HepG2 (cell line): Measurements from ENCODE around the gene IGDCC3. TPM values are rescaled to one million over a fixed set of nuclear protein-coding genes. Genes with fewer than 3 reads are reported as not detected.

ENCODE experiments used
- ATAC-seq: fragments of 200-7000 bp; cut with Tn5 transposase; 3 replicates; pipeline ENCODE4 v1.9.1; 2020; ENCODE audit warnings: mild to moderate bottlenecking, moderate library complexity
- BruUV-seq: library from RNA; stranded (reverse); fragments of 400-500 nt; replicated peaks from 2 replicates; lab custom pipeline; 2021; lab: Mats Ljungman, UMichigan
- CTCF ChIA-PET: fragments of 300-600 bp; formaldehyde crosslinking; extraction: SDS; loops from one replicate; lab custom pipeline; 2021; ENCODE audit warnings: low total read pairs, inconsistent platforms, low intra/inter-chr PET ratio; lab: Yijun Ruan, JAX
- POLR2A ChIA-PET: fragments of 350-600 bp; sonication (Branson Sonifier 250); formaldehyde crosslinking; loops from one replicate; lab custom pipeline; 2020; ENCODE audit warnings: antibody characterized with exemption, inconsistent platforms; lab: Yijun Ruan, JAX
- DNase-seq: peaks from one replicate; pipeline ENCODE4 v3.0.0-alpha.2; 2015; ENCODE audit warnings: low spot score
- FAIRE-seq: peaks from 3 replicates; lab custom pipeline; 2011; peaks lifted over from hg19 to GRCh38; lab: Jason Lieb, UNC
- H2AFZ ChIP-seq: one replicate; pipeline ENCODE4 v1.6.1; 2011; ENCODE audit warnings: low read length, inconsistent platforms
- H3K27ac ChIP-seq: fragments of 300-600 bp; 3 replicates; pipeline ENCODE4 v1.8.0; 2011; ENCODE audit warnings: mixed run types, mild to moderate bottlenecking, mixed read lengths, low read length, inconsistent platforms; ENCODE audit not compliant: insufficient read depth; ENCODE audit errors: extremely low read length
- H3K27me3 ChIP-seq, 2 experiments: fragments of 200-600 bp in 1 of 2; 2 replicates in 1 of 2; 3 replicates in 1 of 2; pipeline versions ENCODE4 v1.6.0 to v1.8.0; 2011; ENCODE audit warnings: low read length in 2 of 2, mild to moderate bottlenecking in 2 of 2, moderate library complexity in 2 of 2, inconsistent platforms in 1 of 2; ENCODE audit not compliant: insufficient read depth in 2 of 2, control insufficient read depth in 1 of 2
- H3K36me3 ChIP-seq, 2 experiments: fragments of 200-600 bp in 1 of 2; replicated peaks in 1 of 2; 2 replicates in 1 of 2; 3 replicates in 1 of 2; pipeline versions ENCODE4 v1.5.1 to v1.8.0; 2011; ENCODE audit warnings: low read length in 2 of 2, inconsistent platforms in 1 of 2; ENCODE audit not compliant: insufficient read depth in 2 of 2, control insufficient read depth in 1 of 2
- H3K4me1 ChIP-seq: 2 replicates; pipeline ENCODE4 v1.5.1; 2012; ENCODE audit warnings: low read length, inconsistent platforms; ENCODE audit not compliant: insufficient read depth
- H3K4me2 ChIP-seq: 2 replicates; pipeline ENCODE4 v1.6.0; 2011; ENCODE audit warnings: low read depth, low read length, inconsistent platforms
- H3K4me3 ChIP-seq, 3 experiments: fragments of 200-600 bp in 1 of 3; sonication (generic), shearing (Covaris generic) in 1 of 3; replicated peaks in 1 of 3; 2 replicates each; pipeline ENCODE4 v1.5.1; 2011 to 2016; ENCODE audit warnings: low read length in 3 of 3, inconsistent platforms in 2 of 3, low read depth in 2 of 3, mild to moderate bottlenecking in 2 of 3, control low read depth in 1 of 3, mixed read lengths in 1 of 3; ENCODE audit not compliant: insufficient read depth in 1 of 3
- H3K79me2 ChIP-seq: one replicate; pipeline ENCODE4 v1.6.1; 2011; ENCODE audit warnings: low read length, inconsistent platforms; ENCODE audit not compliant: insufficient read depth
- H3K9ac ChIP-seq: 2 replicates; pipeline ENCODE4 v1.6.0; 2011; ENCODE audit warnings: mild to moderate bottlenecking, low read depth, low read length, inconsistent platforms; ENCODE audit not compliant: insufficient read depth
- H3K9me3 ChIP-seq: 2 replicates; pipeline ENCODE4 v1.5.1; 2012; ENCODE audit warnings: mild to moderate bottlenecking, low read length
- H4K20me1 ChIP-seq: 2 replicates; pipeline ENCODE4 v1.6.0; 2011; ENCODE audit warnings: inconsistent platforms, mild to moderate bottlenecking, low read length, moderate library complexity; ENCODE audit not compliant: insufficient read depth
- HOXD1 ChIP-seq: sonication (generic); formaldehyde crosslinking; IDR thresholded peaks from 2 replicates; pipeline ENCODE4 v1.5.0; 2020; ENCODE audit warnings: missing genetic modification reagents
- LBX2 ChIP-seq: sonication (generic); formaldehyde crosslinking; IDR thresholded peaks from 2 replicates; pipeline ENCODE4 v1.5.0; 2020; ENCODE audit warnings: missing genetic modification reagents, mild to moderate bottlenecking, borderline replicate concordance
- MLLT10 ChIP-seq: sonication (generic); formaldehyde crosslinking; IDR thresholded peaks from 2 replicates; pipeline ENCODE4 v1.4.0; 2020; ENCODE audit warnings: missing genetic modification reagents
- SATB2 ChIP-seq: sonication (generic); formaldehyde crosslinking; IDR thresholded peaks from 2 replicates; pipeline ENCODE4 v1.5.0; 2020; ENCODE audit warnings: missing genetic modification reagents
- ZNF296 ChIP-seq: sonication (generic); formaldehyde crosslinking; conservative IDR thresholded peaks from 2 replicates; pipeline ENCODE4 v1.5.0; 2020; ENCODE audit warnings: mild to moderate bottlenecking, missing genetic modification reagents
- ZNF329 ChIP-seq: sonication (generic); formaldehyde crosslinking; IDR thresholded peaks from 2 replicates; pipeline ENCODE4 v1.9.0; 2021; ENCODE audit warnings: low read depth, mild to moderate bottlenecking, missing genetic modification reagents
- ZNF550 ChIP-seq: sonication (generic); formaldehyde crosslinking; IDR thresholded peaks from 2 replicates; pipeline ENCODE4 v1.4.0; 2020; ENCODE audit warnings: mild to moderate bottlenecking, missing genetic modification reagents, borderline replicate concordance
- ZNF782 ChIP-seq: sonication (generic); formaldehyde crosslinking; IDR thresholded peaks from 2 replicates; pipeline ENCODE4 v1.4.0; 2020; ENCODE audit warnings: missing genetic modification reagents, mild to moderate bottlenecking, borderline replicate concordance
- WGBS: methylation state at CpG from one replicate; pipeline ENCODE4 v1.1.6; 2017; ENCODE audit warnings: low lambda C conversion rate; 5-methylcytosine and 5-hydroxymethylcytosine counted together
- in situ Hi-C: cut with HindIII; loops from 2 replicates; pipeline ENCODE4 v1.10.0; 2017; ENCODE audit warnings: low pct_unique_long_range_greater_than_20kb; ENCODE audit not compliant: extremely low pct_ligation_motif_present
- intact Hi-C: fragments of 100-400 bp; cut with micrococcal nuclease; formaldehyde crosslinking; loops from one replicate; pipeline ENCODE4 v1.10.0; 2022; ENCODE audit not compliant: unreplicated experiment
- polyA plus RNA-seq, 8 experiments: library from polyadenylated mRNA; depleted of rRNA in 3 of 8; stranded (reverse) in 7 of 8; unstranded in 1 of 8; fragments of >200 nt; fragmentation: Illumina TruSeq in 4 of 8; extraction: Trizol in 4 of 8; gene quantifications; 2 replicates each; pipeline versions ENCODE4 v1.2.1 to v1.2.3, GENCODE V29; 2011 to 2016; ENCODE audit warnings: low read depth in 4 of 8, missing spikeins in 1 of 8, mixed read lengths in 1 of 8; ENCODE audit not compliant: insufficient read depth in 1 of 8
- total RNA-seq, 5 experiments: library from RNA; depleted of rRNA; stranded (reverse); fragments of >200 nt; fragmentation: Illumina TruSeq; extraction: Trizol; gene quantifications; 2 replicates each; pipeline ENCODE4 v1.2.3, GENCODE V29; 2016; ENCODE audit warnings: low read depth in 1 of 5
- TF ChIP-seq, protein P1 (sequence below): conservative IDR thresholded peaks from 2 replicates; pipeline ENCODE4 v1.6.1; 2018; ENCODE audit warnings: missing genetic modification reagents

IGDCC3 gene
- total and polyA plus RNA-seq, 2 of the 13 experiments (the other 11 are each of a cell fraction or from before 2014, with no cell fraction given), result 30.1 to 51.8 TPM

DNA sequence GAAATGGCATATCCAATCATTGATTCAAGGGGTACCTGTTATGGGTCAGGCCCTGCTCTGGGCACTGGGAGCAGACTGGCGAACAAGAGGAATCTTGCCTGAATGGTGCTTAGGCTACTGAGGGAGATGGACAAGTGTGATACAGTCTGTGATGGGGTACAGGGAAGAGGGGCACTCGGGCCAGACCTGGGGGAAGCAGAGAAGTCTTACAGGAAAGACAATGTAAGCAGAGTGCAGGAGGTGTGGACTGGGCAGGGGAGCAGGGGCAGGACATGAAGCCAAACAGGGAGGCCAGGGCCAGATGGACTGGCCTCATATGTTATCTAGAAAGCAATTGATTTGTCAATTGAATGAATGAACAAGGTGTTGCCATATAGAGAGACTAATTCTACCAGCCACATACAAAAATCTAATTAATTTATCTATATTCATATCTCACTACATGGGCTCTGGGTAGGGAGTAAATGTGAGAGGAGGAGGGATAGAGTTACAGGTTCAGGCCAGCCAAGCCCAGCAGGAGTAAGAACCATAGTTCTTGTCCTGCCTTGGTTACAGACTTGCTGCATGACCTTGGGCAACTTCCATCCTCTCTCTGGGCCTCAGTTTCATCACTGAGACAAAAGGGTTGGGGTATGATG lies 48.5 kb upstream of the IGDCC3 start:
- peaks cover 28% of the 10 kb centered on the region for H3K4me1 ChIP-seq
- BruUV-seq, result no TSS peak
- in situ Hi-C loops (no loop called here), intact Hi-C loops (no loop called here)
- no peak overlapping the region for H3K9ac ChIP-seq
- POLR2A ChIA-PET, result no interaction called here
- H2AFZ ChIP-seq, result no peak overlapping the region
- no peaks in the 10 kb centered on the region for H3K36me3 ChIP-seq
- CTCF ChIA-PET, result no interaction called here
- H3K79me2 ChIP-seq, result no peaks in the 10 kb centered on the region
- FAIRE-seq, result no peak
- no peak for TF ChIP-seq ZNF782 (CRISPR knock-in tag)
- TF ChIP-seq SATB2, result no peak
- no peak for TF ChIP-seq MLLT10 (CRISPR knock-in tag)
- TF ChIP-seq HOXD1 (CRISPR knock-in tag), result no peak
- no peak for TF ChIP-seq ZNF329 (CRISPR knock-in tag)
- no peak for TF ChIP-seq ZNF550
- no peak for TF ChIP-seq LBX2
- TF ChIP-seq, protein P1, sequence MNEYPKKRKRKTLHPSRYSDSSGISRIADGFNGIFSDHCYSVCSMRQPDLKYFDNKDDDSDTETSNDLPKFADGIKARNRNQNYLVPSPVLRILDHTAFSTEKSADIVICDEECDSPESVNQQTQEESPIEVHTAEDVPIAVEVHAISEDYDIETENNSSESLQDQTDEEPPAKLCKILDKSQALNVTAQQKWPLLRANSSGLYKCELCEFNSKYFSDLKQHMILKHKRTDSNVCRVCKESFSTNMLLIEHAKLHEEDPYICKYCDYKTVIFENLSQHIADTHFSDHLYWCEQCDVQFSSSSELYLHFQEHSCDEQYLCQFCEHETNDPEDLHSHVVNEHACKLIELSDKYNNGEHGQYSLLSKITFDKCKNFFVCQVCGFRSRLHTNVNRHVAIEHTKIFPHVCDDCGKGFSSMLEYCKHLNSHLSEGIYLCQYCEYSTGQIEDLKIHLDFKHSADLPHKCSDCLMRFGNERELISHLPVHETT (CRISPR knock-in tag), result no peak
- TF ChIP-seq ZNF296 (CRISPR knock-in tag), result no peak
- TF ChIP-seq, all 625 proteins: peak for 0
- no peak for ATAC-seq
- Histone ChIP-seq H3K27ac (no peak overlapping the region), H3K27me3 (peaks cover 9 to 28% of the 10 kb centered on the region in 2 experiments; a peak in 3 of 5 replicates), H3K4me3 (no peak overlapping the region), H3K4me2 (no peak overlapping the region), H3K9me3 (no peaks in the 10 kb centered on the region), H4K20me1 (no peaks in the 10 kb centered on the region)
- WGBS, result 29% methylated on average over 2 of the region's 2 CpGs
- DNase-seq, result no peak
